Measurements from ENCODE around the gene RNF182. TPM values are rescaled to one million over a fixed set of nuclear protein-coding genes. Genes with fewer than 3 reads are reported as not detected.

The RNF182 gene
- total RNA-seq, 3 donors from 2014 or later = 0.66 to 1.5 (median 0.80) TPM

- peaks cover 0 to 26% of the 10 kb centered on the region in 2 donors for H3K27me3 ChIP-seq
- no peaks in the 10 kb centered on the region for H3K9me3 ChIP-seq
- intact Hi-C loops (cut with DNase I; ENCODE audit: low total_unique reads) = no loop called here
- no peak overlapping the region for H3K4me3 ChIP-seq
- no peaks in the 10 kb centered on the region for H3K4me1 ChIP-seq
- TF ChIP-seq POLR2AphosphoS5 (IDR thresholded peaks at IDR 0.05) (no peak), POLR2A (IDR thresholded peaks at IDR 0.05) (no peak), CTCF (IDR thresholded peaks at IDR 0.05) (no peak)
- no peak for DNase-seq (ENCODE audit: low spot score in 2 of 2)
- no peak overlapping the region for H3K27ac ChIP-seq
- H3K36me3 ChIP-seq = no peaks in the 10 kb centered on the region
Measured at GRCh38 chr6:13922750-13923149, 2.0 kb upstream of the RNF182 start.

- TF ChIP-seq POLR2A (IDR thresholded peaks at IDR 0.05) = no peak
- no peak for TF ChIP-seq POLR2AphosphoS5 (IDR thresholded peaks at IDR 0.05)
- TF ChIP-seq CTCF (IDR thresholded peaks at IDR 0.05) = no peak
- Histone ChIP-seq H3K27ac (no peak overlapping the region), H3K36me3 (no peaks in the 10 kb centered on the region), H3K9me3 (no peaks in the 10 kb centered on the region), H3K27me3 (peaks cover 0 to 30% of the 10 kb centered on the region in 2 donors), H3K4me1 (no peaks in the 10 kb centered on the region), H3K4me3 (peak overlapping the region in 1 of 3 donors; percentile 64)
- intact Hi-C loops (cut with DNase I; ENCODE audit: low total_unique reads) = no loop called here
- no peak for DNase-seq (ENCODE audit: low spot score in 2 of 2)
Measured at GRCh38 chr6:13923527-13924145, 1.1 kb upstream of the RNF182 start.

- H3K27ac ChIP-seq = no peak overlapping the region
- TF ChIP-seq POLR2A (IDR thresholded peaks at IDR 0.05) = no peak
- no peak for TF ChIP-seq CTCF (IDR thresholded peaks at IDR 0.05)
- TF ChIP-seq POLR2AphosphoS5 (IDR thresholded peaks at IDR 0.05) = no peak
- H3K27me3 ChIP-seq = peaks cover 0 to 37% of the 10 kb centered on the region in 2 donors
Measured at GRCh38 chr6:13924146-13924948, 405 bp upstream of the RNF182 start.

GRCh38 chr6:13926378-13926777 is 1.6 kb downstream of the RNF182 start:
- Histone ChIP-seq H3K4me1 (no peaks in the 10 kb centered on the region), H3K4me3 (no peak overlapping the region), H3K36me3 (no peaks in the 10 kb centered on the region), H3K27me3 (peaks cover 0 to 40% of the 10 kb centered on the region in 2 donors), H3K9me3 (no peaks in the 10 kb centered on the region), H3K27ac (no peak overlapping the region)
- intact Hi-C loops (cut with DNase I; ENCODE audit: low total_unique reads) = no loop called here
- TF ChIP-seq POLR2AphosphoS5 (IDR thresholded peaks at IDR 0.05) (no peak), CTCF (IDR thresholded peaks at IDR 0.05) (no peak), POLR2A (IDR thresholded peaks at IDR 0.05) (no peak)
- no peak for DNase-seq (ENCODE audit: low spot score in 2 of 2)

More at GRCh38 chr6:13924146-13924948, 405 bp upstream of the RNF182 start:
- peak in 1 of 2 donors; percentile 55 for DNase-seq (ENCODE audit: low spot score in 2 of 2)
- H3K4me3 ChIP-seq = peak overlapping the region; percentile 37 to 64 (median 50)
- H3K9me3 ChIP-seq = no peaks in the 10 kb centered on the region
- intact Hi-C loops (cut with DNase I; ENCODE audit: low total_unique reads) = no loop called here
- H3K4me1 ChIP-seq = no peaks in the 10 kb centered on the region
- no peaks in the 10 kb centered on the region for H3K36me3 ChIP-seq

GRCh38 chr6:13927203-13927602 is 2.5 kb downstream of the RNF182 start:
- no peaks in the 10 kb centered on the region for H3K36me3 ChIP-seq
- DNase-seq (ENCODE audit: low spot score in 2 of 2) = no peak
- intact Hi-C loops (cut with DNase I; ENCODE audit: low total_unique reads) = no loop called here
- no peak overlapping the region for H3K27ac ChIP-seq
- no peak for TF ChIP-seq POLR2AphosphoS5 (IDR thresholded peaks at IDR 0.05)
- no peak for TF ChIP-seq CTCF (IDR thresholded peaks at IDR 0.05)
- no peak for TF ChIP-seq POLR2A (IDR thresholded peaks at IDR 0.05)
- peaks cover 0 to 40% of the 10 kb centered on the region in 2 donors for H3K27me3 ChIP-seq
- H3K4me1 ChIP-seq = no peaks in the 10 kb centered on the region
- no peaks in the 10 kb centered on the region for H3K9me3 ChIP-seq
- H3K4me3 ChIP-seq = no peak overlapping the region
